ACC112 (cell line): ENCODE data around the gene TTLL6.
A peak's percentile ranks its signal among the peaks of the same experiment; 100 is the strongest.

Experiments
- H2AFZ ChIP-seq: fragments of 200-600 bp; sonication (generic); one replicate; pipeline ENCODE4 v1.6.0; 2017; ENCODE audit warnings: antibody characterized with exemption, low read length; ENCODE audit not compliant: unreplicated experiment
- H3K27ac ChIP-seq: fragments of 200-600 bp; sonication (generic); 2 replicates; pipeline ENCODE4 v1.5.1; 2014; ENCODE audit warnings: low read depth, mild to moderate bottlenecking, antibody characterized with exemption, low read length, moderate library complexity
- H3K27me3 ChIP-seq: fragments of 200-600 bp; sonication (generic); 2 replicates; pipeline ENCODE4 v1.6.1; 2014; ENCODE audit warnings: mild to moderate bottlenecking, antibody characterized with exemption, low read length, moderate library complexity, mixed read lengths; ENCODE audit not compliant: insufficient read depth
- H3K36me3 ChIP-seq: fragments of 200-600 bp; sonication (generic); 2 replicates; pipeline ENCODE4 v1.6.1; 2016; ENCODE audit warnings: mild to moderate bottlenecking, antibody characterized with exemption, low read length, moderate library complexity, mixed read lengths; ENCODE audit not compliant: insufficient read depth
- H3K4me1 ChIP-seq: fragments of 200-600 bp; sonication (generic); one replicate; pipeline ENCODE4 v1.6.1; 2016; ENCODE audit warnings: low read length, mixed read lengths; ENCODE audit not compliant: insufficient read depth, unreplicated experiment, control insufficient read depth
- H3K4me3 ChIP-seq: fragments of 200-600 bp; sonication (generic); 2 replicates; pipeline ENCODE4 v1.5.1; 2014; ENCODE audit warnings: mild to moderate bottlenecking, low read depth, low read length
- H3K79me2 ChIP-seq: fragments of 200-600 bp; sonication (generic); one replicate; pipeline ENCODE4 v1.6.0; 2016; ENCODE audit warnings: low read length; ENCODE audit not compliant: control insufficient read depth, unreplicated experiment, insufficient read depth

The TTLL6 gene

GRCh38 chr17:48760411-48760810 lies 56.6 kb downstream of the TTLL6 start:
- no peak overlapping the region for H2AFZ ChIP-seq
- peaks cover 87% of the 10 kb centered on the region for H3K27me3 ChIP-seq
- H3K4me3 ChIP-seq: no peak overlapping the region
- no peaks in the 10 kb centered on the region for H3K4me1 ChIP-seq
- no peaks in the 10 kb centered on the region for H3K36me3 ChIP-seq
- H3K79me2 ChIP-seq: no peaks in the 10 kb centered on the region
- H3K27ac ChIP-seq: no peak overlapping the region

- H3K79me2 ChIP-seq: no peaks in the 10 kb centered on the region
Observed at GRCh38 chr17:48759288-48759687, 57.7 kb downstream of the TTLL6 start.

GRCh38 chr17:48757524-48757961 lies 59.5 kb downstream of the TTLL6 start:
- Histone ChIP-seq H3K27me3 (peaks cover 87% of the 10 kb centered on the region), H3K27ac (no peak overlapping the region), H3K4me3 (no peak overlapping the region), H3K36me3 (no peaks in the 10 kb centered on the region), H3K4me1 (peaks cover 9% of the 10 kb centered on the region), H2AFZ (no peak overlapping the region), H3K79me2 (no peaks in the 10 kb centered on the region)

More at GRCh38 chr17:48759288-48759687, 57.7 kb downstream of the TTLL6 start:
- peaks cover 87% of the 10 kb centered on the region for H3K27me3 ChIP-seq
- no peak overlapping the region for H3K4me3 ChIP-seq
- no peak overlapping the region for H2AFZ ChIP-seq
- no peak overlapping the region for H3K27ac ChIP-seq
- H3K36me3 ChIP-seq: no peaks in the 10 kb centered on the region
- H3K4me1 ChIP-seq: no peaks in the 10 kb centered on the region

- Histone ChIP-seq H3K27me3 (peaks cover 87% of the 10 kb centered on the region), H3K4me3 (no peak overlapping the region), H2AFZ (no peak overlapping the region), H3K27ac (no peak overlapping the region), H3K79me2 (no peaks in the 10 kb centered on the region), H3K36me3 (no peaks in the 10 kb centered on the region), H3K4me1 (peaks cover 9% of the 10 kb centered on the region)
Observed at GRCh38 chr17:48756830-48757251, 60.2 kb downstream of the TTLL6 start.

- H3K4me1 ChIP-seq: peaks cover 9% of the 10 kb centered on the region
- no peak overlapping the region for H3K4me3 ChIP-seq
- H3K79me2 ChIP-seq: no peaks in the 10 kb centered on the region
- peaks cover 87% of the 10 kb centered on the region for H3K27me3 ChIP-seq
- H3K27ac ChIP-seq: no peak overlapping the region
- H2AFZ ChIP-seq: no peak overlapping the region
- no peaks in the 10 kb centered on the region for H3K36me3 ChIP-seq
Observed at GRCh38 chr17:48755356-48755755, 61.7 kb downstream of the TTLL6 start.

GRCh38 chr17:48754500-48755261 lies 62.3 kb downstream of the TTLL6 start:
- H2AFZ ChIP-seq: no peak overlapping the region
- peaks cover 9% of the 10 kb centered on the region for H3K4me1 ChIP-seq
- peaks cover 92% of the 10 kb centered on the region for H3K27me3 ChIP-seq
- H3K36me3 ChIP-seq: no peaks in the 10 kb centered on the region
- no peak overlapping the region for H3K27ac ChIP-seq
- peak overlapping the region; percentile 23; the same call in 1 of the 2 replicates for H3K4me3 ChIP-seq
- no peaks in the 10 kb centered on the region for H3K79me2 ChIP-seq

- Histone ChIP-seq H3K27ac (no peak overlapping the region), H2AFZ (no peak overlapping the region), H3K4me3 (peak overlapping the region; percentile 23; the same call in 1 of the 2 replicates), H3K36me3 (no peaks in the 10 kb centered on the region), H3K27me3 (peaks cover 93% of the 10 kb centered on the region), H3K4me1 (peaks cover 9% of the 10 kb centered on the region), H3K79me2 (no peaks in the 10 kb centered on the region)
Observed at GRCh38 chr17:48753794-48754499, 63.1 kb downstream of the TTLL6 start.

GRCh38 chr17:48752399-48753288 lies 64.4 kb downstream of the TTLL6 start:
- Histone ChIP-seq H3K27me3 (peaks cover 99% of the 10 kb centered on the region), H3K27ac (no peak overlapping the region), H3K4me3 (no peak overlapping the region), H2AFZ (no peak overlapping the region), H3K79me2 (no peaks in the 10 kb centered on the region), H3K4me1 (peaks cover 9% of the 10 kb centered on the region), H3K36me3 (no peaks in the 10 kb centered on the region)

- Histone ChIP-seq H2AFZ (no peak overlapping the region), H3K36me3 (no peaks in the 10 kb centered on the region), H3K79me2 (no peaks in the 10 kb centered on the region), H3K27ac (no peak overlapping the region), H3K27me3 (peaks cover 99% of the 10 kb centered on the region), H3K4me3 (no peak overlapping the region), H3K4me1 (peaks cover 9% of the 10 kb centered on the region)
Observed at GRCh38 chr17:48751733-48752398, 65.2 kb downstream of the TTLL6 start.

GRCh38 chr17:48751172-48751571 lies 65.9 kb downstream of the TTLL6 start:
- H3K27me3 ChIP-seq: peaks cover 100% of the 10 kb centered on the region
- no peak overlapping the region for H2AFZ ChIP-seq
- no peak overlapping the region for H3K4me3 ChIP-seq
- H3K27ac ChIP-seq: no peak overlapping the region
- H3K4me1 ChIP-seq: peaks cover 9% of the 10 kb centered on the region
- no peaks in the 10 kb centered on the region for H3K79me2 ChIP-seq
- no peaks in the 10 kb centered on the region for H3K36me3 ChIP-seq
